Fibroblast of lung (primary cell): ENCODE measurements around the gene CCNY. TPM values are rescaled to one million over a fixed set of nuclear protein-coding genes. Genes with fewer than 3 reads are reported as not detected.

Experiments used
- DNase-seq, 2 donors: peaks; one replicate each; pipeline versions ENCODE4 v3.0.0 to v3.0.0-alpha.2; 2010; ENCODE audit warnings: low read depth in 2 of 2
- H2AFZ ChIP-seq: 2 replicates; pipeline ENCODE4 v1.5.1; 2012; ENCODE audit warnings: low read length, control low read depth, inconsistent platforms
- H3K27ac ChIP-seq: 2 replicates; pipeline ENCODE4 v1.5.1; 2011; ENCODE audit warnings: low read length, control low read depth; ENCODE audit not compliant: insufficient read depth
- H3K27me3 ChIP-seq: 2 replicates; pipeline ENCODE4 v1.5.1; 2011; ENCODE audit warnings: mild to moderate bottlenecking, low read length; ENCODE audit not compliant: control insufficient read depth, insufficient read depth
- H3K36me3 ChIP-seq: 2 replicates; pipeline ENCODE4 v1.5.1; 2011; ENCODE audit warnings: low read length; ENCODE audit not compliant: control insufficient read depth, insufficient read depth
- H3K4me1 ChIP-seq: 2 replicates; pipeline ENCODE4 v1.5.1; 2011; ENCODE audit warnings: low read length; ENCODE audit not compliant: control insufficient read depth, insufficient read depth; ENCODE audit errors: extremely low read depth
- H3K4me2 ChIP-seq: 2 replicates; pipeline ENCODE4 v1.5.1; 2011; ENCODE audit warnings: low read length, control low read depth; ENCODE audit not compliant: insufficient read depth; ENCODE audit errors: extremely low read depth
- H3K4me3 ChIP-seq, 4 experiments: fragments of 200-600 bp in 1 of 4; sonication (generic) in 1 of 4; replicated peaks in 1 of 4; 2 replicates each; pipeline ENCODE4 v1.5.1; 2011 to 2016; ENCODE audit warnings: low read length in 4 of 4, low read depth in 3 of 4, mild to moderate bottlenecking in 3 of 4, control low read depth in 2 of 4, inconsistent platforms in 1 of 4, mixed read lengths in 1 of 4; ENCODE audit not compliant: insufficient read depth in 1 of 4; ENCODE audit errors: control extremely low read depth in 1 of 4
- H3K79me2 ChIP-seq: 2 replicates; pipeline ENCODE4 v1.5.1; 2012; ENCODE audit warnings: mild to moderate bottlenecking, low read length, inconsistent platforms; ENCODE audit not compliant: control insufficient read depth, insufficient read depth
- H3K9ac ChIP-seq: 2 replicates; pipeline ENCODE4 v1.5.1; 2011; ENCODE audit warnings: mild to moderate bottlenecking, low read length, control low read depth; ENCODE audit not compliant: insufficient read depth
- H3K9me3 ChIP-seq: 2 replicates; pipeline ENCODE4 v1.5.1; 2012; ENCODE audit warnings: low read depth, low read length; ENCODE audit not compliant: control insufficient read depth, insufficient read depth
- H4K20me1 ChIP-seq: 2 replicates; pipeline ENCODE4 v1.5.1; 2011; ENCODE audit warnings: low read length; ENCODE audit not compliant: control insufficient read depth, insufficient read depth; ENCODE audit errors: extremely low read depth
- EZH2 ChIP-seq: IDR thresholded peaks from 2 replicates; pipeline ENCODE4 v1.5.1; 2012; ENCODE audit warnings: low read length, control low read depth, mild to moderate bottlenecking; ENCODE audit errors: missing control alignments
- polyA plus RNA-seq, 2 donors: library from polyadenylated mRNA; depleted of rRNA in 1 of 2; stranded (reverse) in 1 of 2; unstranded in 1 of 2; fragments of >200 nt; gene quantifications; 2 replicates each; pipeline ENCODE4 v1.2.1, GENCODE V29; 2011 to 2012; ENCODE audit warnings: missing spikeins in 1 of 2
- total RNA-seq: library from RNA; depleted of rRNA; stranded (reverse); fragments of >200 nt; gene quantifications from 2 replicates; pipeline ENCODE4 v1.2.1, GENCODE V29; 2014
- TF ChIP-seq, protein P1 (sequence below), 2 donors: IDR thresholded peaks in 1 of 2; conservative IDR thresholded peaks in 1 of 2; 1 replicate in 1 of 2; 2 replicates in 1 of 2; pipeline ENCODE4 v1.5.1; 2011 to 2012; ENCODE audit warnings: low read length in 2 of 2, control low read depth in 1 of 2, inconsistent platforms in 1 of 2, low read depth in 1 of 2, mild to moderate bottlenecking in 1 of 2

The CCNY gene
- total and polyA plus RNA-seq, 2 donors (not counting 1 experiment from before 2014, with no cell fraction given) = 34.7 to 66.4 TPM

DNA sequence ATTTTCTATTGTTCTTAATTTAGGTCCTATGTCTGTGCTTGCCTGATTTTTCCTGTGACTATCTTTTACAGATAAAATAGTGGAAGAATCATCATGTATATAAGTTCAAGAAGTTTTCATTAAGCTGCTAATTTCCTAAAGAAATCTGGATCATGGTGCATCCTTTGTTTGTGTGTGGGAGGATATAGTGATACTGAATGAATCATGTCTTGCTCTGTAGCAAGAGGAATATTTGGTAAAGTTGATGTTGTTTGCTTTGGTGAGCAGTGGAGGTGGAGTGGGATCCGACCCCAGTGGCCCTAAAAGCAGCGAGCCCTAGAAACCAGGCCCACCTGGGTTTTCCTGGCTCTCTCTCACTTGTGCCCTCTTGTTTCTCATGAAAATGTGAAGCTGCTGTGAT lies 83.7 kb downstream of the CCNY start:
- Histone ChIP-seq H3K9ac (no peak overlapping the region), H3K4me1 (peaks cover 20% of the 10 kb centered on the region), H3K27ac (no peak overlapping the region), H4K20me1 (no peaks in the 10 kb centered on the region), H3K79me2 (peaks cover 58% of the 10 kb centered on the region), H3K27me3 (no peaks in the 10 kb centered on the region), H3K36me3 (no peaks in the 10 kb centered on the region), H3K4me3 (no peak overlapping the region), H2AFZ (no peak overlapping the region), H3K9me3 (no peaks in the 10 kb centered on the region), H3K4me2 (no peak overlapping the region)
- peak in 1 of 2 donors; percentile 46 for DNase-seq
- TF ChIP-seq EZH2 = no peak
- TF ChIP-seq, protein P1, sequence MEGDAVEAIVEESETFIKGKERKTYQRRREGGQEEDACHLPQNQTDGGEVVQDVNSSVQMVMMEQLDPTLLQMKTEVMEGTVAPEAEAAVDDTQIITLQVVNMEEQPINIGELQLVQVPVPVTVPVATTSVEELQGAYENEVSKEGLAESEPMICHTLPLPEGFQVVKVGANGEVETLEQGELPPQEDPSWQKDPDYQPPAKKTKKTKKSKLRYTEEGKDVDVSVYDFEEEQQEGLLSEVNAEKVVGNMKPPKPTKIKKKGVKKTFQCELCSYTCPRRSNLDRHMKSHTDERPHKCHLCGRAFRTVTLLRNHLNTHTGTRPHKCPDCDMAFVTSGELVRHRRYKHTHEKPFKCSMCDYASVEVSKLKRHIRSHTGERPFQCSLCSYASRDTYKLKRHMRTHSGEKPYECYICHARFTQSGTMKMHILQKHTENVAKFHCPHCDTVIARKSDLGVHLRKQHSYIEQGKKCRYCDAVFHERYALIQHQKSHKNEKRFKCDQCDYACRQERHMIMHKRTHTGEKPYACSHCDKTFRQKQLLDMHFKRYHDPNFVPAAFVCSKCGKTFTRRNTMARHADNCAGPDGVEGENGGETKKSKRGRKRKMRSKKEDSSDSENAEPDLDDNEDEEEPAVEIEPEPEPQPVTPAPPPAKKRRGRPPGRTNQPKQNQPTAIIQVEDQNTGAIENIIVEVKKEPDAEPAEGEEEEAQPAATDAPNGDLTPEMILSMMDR (conservative IDR thresholded peaks at IDR 0.05 in 1 of 2, IDR thresholded peaks at IDR 0.05 in 1 of 2; ENCODE audit: low read depth in 1 of 2, low read length in 2 of 2) = no peak

DNA sequence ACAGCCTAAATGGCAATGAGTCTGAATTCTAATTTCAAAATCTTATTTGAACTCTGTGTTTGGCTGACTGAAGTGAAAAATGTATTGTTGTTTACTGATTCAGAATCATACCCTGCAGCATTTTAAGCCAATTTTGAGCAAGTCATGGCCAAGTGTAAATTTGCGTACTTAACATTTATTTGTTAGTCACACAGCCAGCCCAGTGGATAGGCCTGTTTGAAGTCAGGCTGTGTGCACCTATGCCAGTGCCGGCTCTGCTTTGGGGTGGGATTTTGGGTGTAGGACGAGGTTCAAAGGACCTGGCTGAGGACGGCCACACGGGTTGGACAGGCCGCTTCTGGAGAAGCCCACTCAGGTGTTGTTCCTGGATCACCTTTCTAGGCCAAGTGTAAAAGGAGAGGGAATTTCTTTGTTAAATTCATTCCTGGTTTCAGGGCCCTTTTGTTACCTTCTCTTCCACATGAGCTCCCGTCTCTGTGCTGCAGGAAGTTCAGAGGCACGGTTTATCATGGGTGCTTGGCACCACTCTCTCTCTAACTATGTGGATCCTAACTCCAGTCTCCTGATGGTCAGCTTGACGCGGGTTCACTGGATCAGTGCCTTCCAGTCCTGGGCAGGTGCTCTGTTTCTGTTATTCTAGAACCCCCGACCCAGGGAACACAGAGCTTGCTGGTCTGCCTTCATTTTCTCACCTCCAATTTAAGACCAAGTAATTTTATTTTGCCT lies 84.7 kb downstream of the CCNY start:
- Histone ChIP-seq H2AFZ (no peak overlapping the region), H3K36me3 (no peaks in the 10 kb centered on the region), H4K20me1 (no peaks in the 10 kb centered on the region)

DNA sequence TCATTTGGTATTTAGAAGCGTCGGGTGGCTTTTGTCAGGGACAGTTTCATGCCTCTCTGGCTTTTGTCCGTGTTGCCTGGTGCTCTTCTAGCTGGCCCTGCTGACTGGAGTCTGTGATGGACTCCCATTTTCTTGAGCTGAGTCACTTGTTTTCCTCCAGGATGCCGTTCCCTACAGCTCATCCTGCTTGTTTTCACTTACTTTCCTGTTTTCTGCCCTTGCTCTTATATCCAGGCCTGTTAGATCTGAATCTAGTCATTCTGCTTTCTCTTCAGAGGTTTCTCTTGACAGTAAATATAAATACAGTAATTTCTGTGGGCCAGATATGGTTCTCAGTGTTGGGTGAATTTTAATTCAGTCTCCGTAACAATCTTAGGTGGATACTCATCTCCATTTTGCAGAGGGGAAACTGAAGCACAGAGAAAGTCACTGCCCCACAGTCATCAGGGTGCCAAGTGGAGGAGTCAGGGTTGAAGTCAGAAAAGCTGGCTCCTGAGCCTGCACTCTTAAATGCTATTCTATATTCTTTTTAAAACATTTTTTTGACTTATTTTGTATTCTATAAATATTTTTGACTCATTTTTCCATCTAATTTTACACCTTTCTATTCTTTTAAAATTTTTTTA lies 85.4 kb downstream of the CCNY start:
- Histone ChIP-seq H3K9ac (peak overlapping the region; percentile 26), H3K27ac (peak overlapping the region; percentile 75), H4K20me1 (no peaks in the 10 kb centered on the region), H3K9me3 (no peaks in the 10 kb centered on the region), H3K4me3 (peak overlapping the region in 3 of 4 experiments; percentile 10 to 28 (median 28)), H3K27me3 (no peaks in the 10 kb centered on the region), H3K79me2 (peaks cover 57% of the 10 kb centered on the region), H3K4me1 (peaks cover 26% of the 10 kb centered on the region), H2AFZ (no peak overlapping the region), H3K36me3 (no peaks in the 10 kb centered on the region), H3K4me2 (peak overlapping the region; percentile 61)
- DNase-seq = peak; percentile 88 to 94
- TF ChIP-seq, protein P1 (conservative IDR thresholded peaks at IDR 0.05 in 1 of 2, IDR thresholded peaks at IDR 0.05 in 1 of 2; ENCODE audit: low read depth in 1 of 2, low read length in 2 of 2) = no peak
- TF ChIP-seq EZH2 = no peak

More for the DNA sequence above, 84.7 kb downstream of the CCNY start:
- no peaks in the 10 kb centered on the region for H3K9me3 ChIP-seq
- H3K27me3 ChIP-seq = no peaks in the 10 kb centered on the region
- peak overlapping the region; percentile 75 for H3K27ac ChIP-seq
- TF ChIP-seq, protein P1 (conservative IDR thresholded peaks at IDR 0.05 in 1 of 2, IDR thresholded peaks at IDR 0.05 in 1 of 2; ENCODE audit: low read depth in 1 of 2, low read length in 2 of 2) = no peak
- no peak for TF ChIP-seq EZH2
- H3K9ac ChIP-seq = peak overlapping the region; percentile 26
- H3K4me3 ChIP-seq = peak overlapping the region in 1 of 4 experiments; percentile 28
- H3K4me2 ChIP-seq = peak overlapping the region; percentile 61
- peaks cover 24% of the 10 kb centered on the region for H3K4me1 ChIP-seq
- H3K79me2 ChIP-seq = peaks cover 54% of the 10 kb centered on the region
- peak in 1 of 2 donors; percentile 36 for DNase-seq
